HG03175 (cell line): ENCODE measurements around the gene TIGAR.

Experiments
- ATAC-seq: cut with Tn5 transposase; IDR thresholded peaks from one replicate; pipeline ENCODE4 v1.9.1; 2021; ENCODE audit warnings: mild to moderate bottlenecking, moderate library complexity; ENCODE audit not compliant: unreplicated experiment

TIGAR gene, protein sequence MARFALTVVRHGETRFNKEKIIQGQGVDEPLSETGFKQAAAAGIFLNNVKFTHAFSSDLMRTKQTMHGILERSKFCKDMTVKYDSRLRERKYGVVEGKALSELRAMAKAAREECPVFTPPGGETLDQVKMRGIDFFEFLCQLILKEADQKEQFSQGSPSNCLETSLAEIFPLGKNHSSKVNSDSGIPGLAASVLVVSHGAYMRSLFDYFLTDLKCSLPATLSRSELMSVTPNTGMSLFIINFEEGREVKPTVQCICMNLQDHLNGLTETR

DNA sequence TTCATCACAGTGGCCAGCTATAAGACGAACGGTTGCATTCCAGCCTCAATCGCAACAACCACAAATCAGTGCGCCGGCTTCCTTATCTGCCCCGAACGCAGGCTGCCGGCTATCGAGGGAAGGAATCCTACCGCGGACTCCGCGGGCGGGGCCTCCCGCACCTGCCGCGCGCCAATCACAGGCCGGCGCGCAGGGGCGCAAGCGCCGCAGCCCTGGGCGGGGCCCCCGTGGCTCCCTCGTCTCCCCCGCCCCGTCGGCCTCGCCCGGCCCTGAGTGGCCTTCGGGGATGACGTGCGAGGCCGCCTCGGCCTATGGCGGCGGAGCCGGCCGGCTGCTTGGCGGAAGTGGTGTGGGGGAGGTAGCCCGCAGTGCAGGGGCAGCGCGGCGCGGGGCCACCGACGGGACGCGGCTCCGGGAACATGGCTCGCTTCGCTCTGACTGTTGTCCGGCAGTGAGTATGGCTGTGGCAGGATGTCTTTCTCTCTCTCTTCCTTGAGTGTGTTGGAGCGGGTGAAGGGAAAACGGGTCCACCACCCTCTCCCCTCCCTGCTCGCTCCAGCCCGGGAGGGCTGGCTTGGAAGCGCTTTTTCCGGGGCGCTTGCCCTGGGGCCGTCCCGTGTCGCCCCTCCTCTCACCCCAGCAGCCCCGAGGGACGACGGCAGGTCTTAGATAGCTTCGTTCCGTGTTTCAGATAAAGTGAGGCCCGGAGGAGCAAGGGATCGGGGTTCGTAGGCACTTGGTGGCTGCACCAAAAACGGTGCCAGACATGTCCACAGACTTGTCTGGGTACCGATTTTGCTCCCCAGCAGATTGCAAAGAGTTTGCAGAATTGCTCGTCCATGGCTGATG is at the start of gene TIGAR:
Gene TIGAR (plus strand): TSS at position 361 of the 849 bp plus-strand sequence. CDS start 59 bp downstream, at position 420.
- ATAC-seq, result peak; percentile 96

DNA sequence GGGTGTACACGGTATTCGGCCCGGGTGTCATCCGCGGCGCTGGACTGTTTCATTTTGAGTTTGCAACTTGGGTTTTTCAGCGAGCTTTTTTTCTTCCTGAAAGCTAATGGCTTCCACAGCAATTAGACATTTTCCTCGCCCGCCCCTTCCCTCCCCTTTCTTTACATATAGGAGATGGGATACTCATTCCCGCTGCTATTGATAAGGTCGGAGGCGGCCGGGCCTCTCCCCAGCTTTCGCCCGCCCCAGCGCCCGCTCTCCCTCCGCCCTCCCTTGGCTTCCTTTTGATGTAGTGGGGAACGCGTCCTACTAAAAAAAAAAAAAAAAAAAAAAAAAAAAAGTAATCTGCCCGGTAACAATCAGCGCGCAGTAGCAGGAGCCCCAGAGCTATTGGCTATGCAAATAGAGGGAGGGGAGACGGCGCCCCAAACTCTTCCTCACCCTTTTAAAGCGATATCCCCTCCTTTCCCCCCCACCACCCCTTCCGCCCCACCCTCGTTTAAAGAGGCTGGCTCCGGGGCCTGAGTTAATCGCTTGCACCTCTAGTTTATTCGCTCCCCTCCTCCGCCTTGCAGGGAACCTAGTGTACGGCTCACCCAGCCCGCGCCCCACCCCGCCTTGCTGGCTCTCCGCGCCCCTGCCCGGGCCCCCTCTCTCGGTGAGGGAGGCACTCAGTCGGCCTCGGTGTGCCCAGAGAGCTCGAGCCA is 49.1 kb upstream of the TIGAR start:
- peak; percentile 61 for ATAC-seq

DNA sequence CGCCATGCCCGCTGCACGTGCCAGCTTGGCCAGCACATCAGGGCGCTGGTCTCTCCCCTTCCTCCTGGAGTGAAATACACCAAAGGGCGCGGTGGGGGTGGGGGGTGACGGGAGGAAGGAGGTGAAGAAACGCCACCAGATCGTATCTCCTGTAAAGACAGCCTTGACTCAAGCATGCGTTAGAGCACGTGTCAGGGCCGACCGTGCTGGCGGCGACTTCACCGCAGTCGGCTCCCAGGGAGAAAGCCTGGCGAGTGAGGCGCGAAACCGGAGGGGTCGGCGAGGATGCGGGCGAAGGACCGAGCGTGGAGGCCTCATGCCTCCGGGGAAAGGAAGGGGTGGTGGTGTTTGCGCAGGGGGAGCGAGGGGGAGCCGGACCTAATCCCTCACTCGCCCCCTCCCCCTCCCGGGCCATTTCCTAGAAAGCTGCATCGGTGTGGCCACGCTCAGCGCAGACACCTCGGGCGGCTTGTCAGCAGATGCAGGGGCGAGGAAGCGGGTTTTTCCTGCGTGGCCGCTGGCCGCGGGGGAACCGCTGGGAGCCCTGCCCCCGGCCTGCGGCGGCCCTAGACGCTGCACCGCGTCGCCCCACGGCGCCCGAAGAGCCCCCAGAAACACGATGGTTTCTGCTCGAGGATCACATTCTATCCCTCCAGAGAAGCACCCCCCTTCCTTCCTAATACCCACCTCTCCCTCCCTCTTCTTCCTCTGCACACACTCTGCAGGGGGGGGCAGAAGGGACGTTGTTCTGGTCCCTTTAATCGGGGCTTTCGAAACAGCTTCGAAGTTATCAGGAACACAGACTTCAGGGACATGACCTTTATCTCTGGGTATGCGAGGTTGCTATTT is 48.4 kb upstream of the TIGAR start:
- ATAC-seq, result peak; percentile 8

DNA sequence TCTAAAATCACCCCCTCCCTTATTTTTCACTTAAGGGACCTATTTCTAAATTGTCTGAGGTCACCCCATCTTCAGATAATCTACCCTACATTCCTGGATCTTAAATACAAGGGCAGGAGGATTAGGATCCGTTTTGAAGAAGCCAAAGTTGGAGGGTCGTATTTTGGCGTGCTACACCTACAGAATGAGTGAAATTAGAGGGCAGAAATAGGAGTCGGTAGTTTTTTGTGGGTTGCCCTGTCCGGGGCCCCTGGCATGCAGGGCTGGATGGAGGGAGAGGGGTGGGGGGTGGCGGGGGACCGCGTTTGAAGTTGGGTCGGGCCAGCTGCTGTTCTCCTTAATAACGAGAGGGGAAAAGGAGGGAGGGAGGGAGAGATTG is 47.8 kb upstream of the TIGAR start:
- ATAC-seq, result no peak

DNA sequence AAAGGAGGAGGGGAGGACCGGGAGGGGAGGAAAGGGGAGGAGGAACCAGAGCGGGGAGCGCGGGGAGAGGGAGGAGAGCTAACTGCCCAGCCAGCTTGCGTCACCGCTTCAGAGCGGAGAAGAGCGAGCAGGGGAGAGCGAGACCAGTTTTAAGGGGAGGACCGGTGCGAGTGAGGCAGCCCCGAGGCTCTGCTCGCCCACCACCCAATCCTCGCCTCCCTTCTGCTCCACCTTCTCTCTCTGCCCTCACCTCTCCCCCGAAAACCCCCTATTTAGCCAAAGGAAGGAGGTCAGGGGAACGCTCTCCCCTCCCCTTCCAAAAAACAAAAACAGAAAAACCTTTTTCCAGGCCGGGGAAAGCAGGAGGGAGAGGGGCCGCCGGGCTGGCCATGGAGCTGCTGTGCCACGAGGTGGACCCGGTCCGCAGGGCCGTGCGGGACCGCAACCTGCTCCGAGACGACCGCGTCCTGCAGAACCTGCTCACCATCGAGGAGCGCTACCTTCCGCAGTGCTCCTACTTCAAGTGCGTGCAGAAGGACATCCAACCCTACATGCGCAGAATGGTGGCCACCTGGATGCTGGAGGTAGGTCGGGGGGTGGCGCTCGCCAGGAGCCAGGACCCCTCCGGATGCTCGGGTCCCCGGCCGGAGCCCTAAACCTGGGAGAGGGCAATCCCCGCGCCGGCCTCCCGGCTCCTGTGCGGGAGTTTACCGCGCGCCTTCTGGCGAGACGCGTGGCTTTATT is 47.2 kb upstream of the TIGAR start, which contains the start of gene CCND2:
Gene CCND2 (plus strand): TSS at position 111 of the 744 bp plus-strand sequence. CDS start 279 bp downstream, at position 390.
- ATAC-seq, result peak; percentile 23

DNA sequence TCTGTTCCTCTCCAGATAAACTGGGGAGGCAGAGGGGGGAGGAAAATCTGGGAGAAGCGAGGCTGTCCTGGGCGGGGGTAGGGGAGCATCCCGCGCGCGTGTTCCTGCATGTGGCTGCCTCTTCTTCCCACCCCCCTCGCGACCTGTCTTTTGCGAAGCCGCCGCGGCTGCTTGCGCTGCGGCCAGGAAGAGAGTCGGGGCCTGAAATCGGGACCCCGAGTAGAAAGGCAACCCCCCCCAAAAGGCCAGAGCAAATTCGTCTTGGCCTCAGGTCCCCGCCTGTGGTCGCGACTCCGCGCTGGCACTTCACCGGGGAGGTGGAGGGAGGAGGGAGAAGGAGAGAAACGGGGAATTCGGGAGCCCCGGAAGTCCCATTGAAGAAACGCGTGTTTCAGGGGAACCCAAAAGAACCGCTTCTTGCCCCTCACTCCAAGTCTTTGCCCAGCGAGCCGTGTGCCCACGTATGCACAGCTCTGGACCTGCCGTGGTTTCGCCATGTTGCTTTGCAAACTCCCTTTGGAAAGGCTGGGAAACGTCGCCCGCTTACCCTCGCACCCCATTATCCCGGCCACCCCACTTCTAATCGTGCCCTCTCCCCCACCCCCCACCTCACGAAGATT is 46.5 kb upstream of the TIGAR start:
- ATAC-seq, result no peak

DNA sequence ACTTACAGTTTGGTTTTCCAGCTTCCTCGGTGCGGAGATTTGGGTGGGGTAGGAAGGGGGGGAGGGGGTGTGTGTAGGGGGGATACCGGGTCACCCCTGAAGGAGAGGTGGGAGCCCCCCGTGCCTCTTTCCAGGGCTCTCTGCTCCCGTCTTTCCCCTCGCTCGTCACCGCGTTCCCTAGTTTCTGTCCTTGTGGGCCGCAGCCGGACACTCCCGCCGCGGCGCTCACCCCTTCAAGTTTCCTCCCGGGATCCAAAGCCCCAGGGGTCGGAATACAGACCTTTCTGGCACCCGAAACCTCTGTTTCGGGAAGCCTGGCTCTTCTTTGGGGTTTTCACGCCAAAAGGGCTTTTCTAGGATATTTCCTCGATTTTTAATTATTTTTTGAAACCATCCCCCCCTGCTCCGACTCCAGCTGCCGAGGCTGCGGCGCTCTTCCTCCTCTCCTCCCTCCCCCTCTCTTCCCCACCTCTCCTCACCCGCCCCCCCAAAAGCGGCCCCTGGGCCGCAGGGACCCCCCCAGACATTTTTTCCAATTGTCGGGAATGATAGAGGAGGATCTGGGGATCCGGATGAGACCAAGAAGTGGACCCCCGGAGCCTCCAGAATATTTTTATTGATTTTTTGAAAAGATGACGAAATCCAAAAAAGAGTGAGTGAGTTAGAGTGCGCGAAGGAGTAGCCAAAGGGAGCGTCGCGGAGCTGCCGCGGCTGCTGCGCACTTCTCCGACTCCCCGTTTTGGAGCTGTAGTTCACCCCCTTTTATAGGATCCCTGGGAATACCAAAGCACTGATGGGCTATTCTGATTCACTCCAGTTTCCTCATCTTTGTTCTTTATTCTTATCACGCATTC is 45.8 kb upstream of the TIGAR start:
- no peak for ATAC-seq

DNA sequence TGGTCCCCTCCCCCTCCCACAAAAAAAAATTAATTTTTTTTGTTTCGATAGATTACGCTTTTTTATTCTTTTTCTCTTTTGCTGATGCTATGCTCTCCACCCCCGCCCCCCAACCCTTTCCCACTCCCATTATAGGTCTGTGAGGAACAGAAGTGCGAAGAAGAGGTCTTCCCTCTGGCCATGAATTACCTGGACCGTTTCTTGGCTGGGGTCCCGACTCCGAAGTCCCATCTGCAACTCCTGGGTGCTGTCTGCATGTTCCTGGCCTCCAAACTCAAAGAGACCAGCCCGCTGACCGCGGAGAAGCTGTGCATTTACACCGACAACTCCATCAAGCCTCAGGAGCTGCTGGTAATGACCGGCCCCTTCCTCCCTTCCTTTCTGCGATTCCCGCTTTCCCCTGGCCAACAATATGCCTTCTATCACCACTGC is 45.1 kb upstream of the TIGAR start:
- ATAC-seq, result no peak

DNA sequence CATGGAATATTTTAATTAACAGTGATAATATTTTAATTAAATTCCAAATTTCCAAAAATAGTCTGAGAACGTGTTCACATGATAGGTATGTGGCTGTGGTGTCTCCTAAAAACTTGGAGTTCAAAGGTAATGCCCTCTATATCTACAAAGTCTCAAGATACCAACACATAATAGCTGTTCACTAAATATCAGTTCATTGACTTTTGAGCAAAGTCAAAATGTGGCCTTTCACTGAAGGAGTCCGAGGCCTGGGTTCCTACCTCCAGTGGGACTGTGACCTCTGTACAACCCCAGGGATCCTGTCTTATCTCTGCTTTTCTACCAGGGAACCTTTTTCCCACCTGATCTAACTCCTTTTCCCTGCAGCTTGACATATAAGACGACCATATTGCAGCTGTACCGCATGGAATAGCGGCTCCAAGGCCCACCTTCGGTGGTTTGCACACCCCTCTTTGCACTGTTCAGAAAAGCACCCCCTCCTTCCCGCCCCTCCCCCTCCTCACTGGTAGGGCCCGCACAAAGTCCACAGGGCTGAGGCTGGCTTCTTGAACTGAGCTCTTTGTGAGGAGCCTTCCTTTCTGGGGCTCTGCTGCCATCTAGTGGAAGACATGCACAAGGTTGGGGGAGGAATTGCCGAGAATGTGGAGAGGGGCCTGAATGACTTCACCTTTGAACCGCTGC is 44.3 kb upstream of the TIGAR start:
- peak; percentile 31 for ATAC-seq

DNA sequence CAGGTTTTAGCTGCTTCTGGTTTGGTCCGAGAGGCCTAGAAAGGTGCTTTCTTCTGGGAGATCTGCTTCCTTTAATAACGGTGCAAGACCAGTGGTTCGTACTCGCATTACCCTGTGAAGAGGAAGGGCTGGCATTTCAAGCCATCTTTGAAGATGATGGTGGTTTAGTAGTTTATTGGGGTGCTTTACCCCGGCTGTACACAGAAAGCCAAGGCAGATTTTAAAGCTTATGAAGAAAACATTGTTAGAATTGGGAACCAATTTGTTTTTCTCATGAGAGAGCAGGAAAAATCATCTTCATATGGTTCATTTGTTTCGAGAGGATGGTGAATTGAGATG is 43.8 kb upstream of the TIGAR start:
- ATAC-seq, result no peak

DNA sequence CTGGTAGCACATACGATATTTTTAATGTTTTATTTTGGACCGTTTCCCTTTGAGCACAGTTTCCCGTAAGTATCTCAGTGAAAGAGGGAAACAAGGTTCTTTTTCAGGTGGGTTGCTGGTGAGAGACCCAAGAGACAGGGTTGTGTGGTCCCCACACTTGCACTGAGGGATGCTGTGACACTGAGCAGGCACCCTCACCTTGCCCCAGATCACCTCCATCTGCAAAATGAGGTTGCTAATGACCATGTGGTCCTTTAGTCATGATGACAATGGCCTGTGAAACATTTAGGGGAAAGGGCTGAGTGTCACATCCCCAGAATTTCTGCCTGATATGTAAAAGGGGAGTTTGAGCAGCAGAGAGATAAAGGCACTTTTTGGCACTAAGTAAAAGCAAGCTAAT is 43.2 kb upstream of the TIGAR start:
- no peak for ATAC-seq

DNA sequence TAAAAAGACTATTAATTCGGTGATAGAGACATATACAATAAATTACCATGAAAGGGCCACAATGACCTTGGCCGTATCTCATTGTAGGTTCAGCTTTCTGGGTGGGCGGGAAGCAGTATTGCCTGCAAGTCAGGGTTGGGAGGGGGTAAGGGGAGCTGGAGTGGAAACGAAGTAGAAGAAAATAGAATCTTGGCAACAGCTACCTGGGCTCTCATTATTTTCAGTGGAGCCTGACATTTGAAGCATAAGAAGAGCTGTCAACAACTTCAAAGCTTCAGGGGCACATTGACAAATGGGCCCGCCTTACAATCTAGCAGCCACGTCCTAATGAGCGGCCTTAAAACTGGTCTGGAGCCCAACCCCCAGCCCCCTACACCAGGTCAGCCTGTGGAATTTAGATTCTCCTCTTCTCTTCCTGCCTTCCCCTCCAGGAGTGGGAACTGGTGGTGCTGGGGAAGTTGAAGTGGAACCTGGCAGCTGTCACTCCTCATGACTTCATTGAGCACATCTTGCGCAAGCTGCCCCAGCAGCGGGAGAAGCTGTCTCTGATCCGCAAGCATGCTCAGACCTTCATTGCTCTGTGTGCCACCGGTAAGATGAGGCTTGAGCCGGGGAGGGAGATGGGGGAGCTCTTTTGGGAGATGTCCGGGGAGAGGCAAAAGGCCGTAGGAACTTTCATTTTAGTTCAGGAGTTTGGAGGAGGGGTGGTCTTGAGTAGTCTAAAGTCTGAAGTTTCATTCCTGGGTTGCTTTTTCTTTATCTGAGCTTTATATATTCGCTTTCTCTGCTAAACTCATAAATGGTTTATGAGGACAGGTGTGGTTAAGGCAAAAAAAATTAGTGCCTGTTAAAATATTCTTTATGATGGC is 42.5 kb upstream of the TIGAR start:
- no peak for ATAC-seq

DNA sequence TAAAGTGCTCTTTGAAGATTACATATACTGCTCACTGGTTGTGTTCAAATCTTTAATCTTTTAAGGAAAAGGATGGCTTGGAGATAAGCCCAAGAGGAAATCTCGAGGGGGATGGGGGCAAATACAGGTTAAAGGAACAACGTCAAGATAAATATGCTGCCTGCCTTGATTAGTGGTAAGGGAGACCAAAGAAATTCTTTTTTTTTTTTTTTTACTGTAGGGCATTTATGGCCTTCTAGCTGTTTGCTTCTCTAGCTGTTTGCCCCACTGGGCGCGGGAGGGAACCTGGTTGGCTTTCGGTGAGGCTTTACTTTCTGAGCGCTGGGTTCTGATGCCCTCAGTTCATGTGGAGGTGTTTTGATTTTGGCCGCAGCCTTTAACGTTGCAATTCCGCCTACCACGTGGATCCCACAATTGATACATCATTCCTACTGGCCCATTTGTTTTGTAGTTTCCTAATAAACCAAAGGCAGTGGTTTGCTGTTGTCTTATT is 41.8 kb upstream of the TIGAR start:
- no peak for ATAC-seq

DNA sequence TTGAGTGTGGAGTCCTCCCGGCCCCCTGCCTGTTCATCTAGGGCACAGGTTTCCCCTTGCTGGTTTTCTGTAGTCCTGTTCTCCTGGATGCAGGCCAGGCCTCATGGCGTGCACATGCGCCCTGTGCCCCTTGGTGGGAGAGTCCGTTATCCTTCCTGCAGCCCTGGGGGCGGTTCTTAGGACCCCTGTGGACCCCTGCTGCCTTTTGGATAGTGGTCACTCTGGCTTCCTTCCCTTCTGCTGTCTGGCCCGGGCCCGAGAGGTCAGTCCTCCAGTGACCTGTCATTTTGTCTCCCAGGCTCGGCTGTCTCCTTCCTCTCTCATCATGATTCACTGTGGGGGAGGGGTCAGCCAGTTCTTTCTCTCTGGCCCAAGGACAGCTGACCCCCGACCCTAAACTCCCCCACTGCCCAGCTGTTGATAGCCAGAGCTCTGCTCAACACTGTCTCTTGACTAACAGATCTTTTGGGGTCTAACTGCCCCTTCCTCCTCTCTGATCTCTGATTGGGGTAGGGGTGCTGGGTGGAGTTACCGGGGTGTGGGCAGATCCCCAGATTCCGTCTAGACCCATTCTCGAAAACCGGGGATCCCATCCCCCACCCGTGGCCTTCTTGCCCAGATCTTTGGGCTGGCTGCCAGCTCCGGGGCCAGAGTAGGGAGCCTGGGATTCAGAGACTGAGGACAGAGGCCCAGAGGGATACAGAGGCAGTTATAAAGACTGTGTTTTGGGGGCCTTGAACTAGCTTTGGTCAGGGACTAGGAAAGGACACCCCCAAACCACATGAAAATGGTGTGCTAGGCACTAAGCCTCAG is 40.5 kb upstream of the TIGAR start:
- ATAC-seq, result no peak

DNA sequence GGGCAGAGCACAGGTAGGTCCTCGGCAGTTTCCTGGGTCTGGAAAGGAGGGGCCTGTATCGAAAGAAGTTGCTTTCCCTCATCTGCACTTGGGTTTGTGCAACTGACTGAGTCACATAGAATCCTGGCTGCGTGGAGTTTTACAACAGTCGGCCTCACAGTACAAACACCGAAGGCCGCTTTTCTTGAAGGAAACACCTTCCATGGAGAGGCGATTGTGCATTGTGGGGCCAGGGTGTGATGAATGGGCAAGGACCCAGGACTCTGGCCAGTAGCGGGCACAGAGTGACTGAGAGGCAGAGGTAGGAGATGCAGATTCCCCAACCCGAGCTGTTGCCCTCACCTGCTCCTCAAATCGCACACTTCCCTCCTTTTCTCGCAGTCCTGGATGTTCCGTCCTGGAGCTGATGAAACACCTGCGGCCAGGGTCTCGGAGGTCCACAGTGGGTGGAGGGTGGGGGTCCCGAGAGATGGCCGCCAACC is 39.8 kb upstream of the TIGAR start:
- ATAC-seq, result no peak
